B cell (primary cell): ENCODE results near the gene OR1J1. TPM values are rescaled to one million over a fixed set of nuclear protein-coding genes. Genes with fewer than 3 reads are reported as not detected.
A peak's percentile ranks its signal among the peaks of the same experiment; 100 is the strongest.

Source experiments
- ATAC-seq: fragments of 200-7000 bp; cut with Tn5 transposase; one replicate; pipeline ENCODE4 v1.10.0; 2021; ENCODE audit warnings: low read depth, mild to moderate bottlenecking, moderate number of reproducible peaks, moderate library complexity
- CTCF ChIA-PET: fragments of 350-600 bp; sonication (Branson Sonifier 250); formaldehyde crosslinking; loops from one replicate; lab custom pipeline; 2021; ENCODE audit warnings: antibody characterized with exemption, inconsistent platforms; lab: Charles Lee
- POLR2A ChIA-PET: fragments of 350-600 bp; sonication (Branson Sonifier 250); formaldehyde crosslinking; loops from one replicate; lab custom pipeline; 2021; ENCODE audit warnings: antibody characterized with exemption; lab: Charles Lee
- DNase-seq: peaks from one replicate; pipeline ENCODE4 v3.0.0; 2013
- H2AFZ ChIP-seq: 2 replicates; pipeline ENCODE4 v1.6.1; 2012; ENCODE audit warnings: mild to moderate bottlenecking, low read depth, low read length; ENCODE audit not compliant: insufficient read depth, poor library complexity, severe bottlenecking
- H3K27ac ChIP-seq, 2 donors: 1 replicate in 1 of 2; 2 replicates in 1 of 2; pipeline ENCODE4 v1.5.1; 2012 to 2013; ENCODE audit warnings: low read length in 2 of 2, mild to moderate bottlenecking in 2 of 2, moderate library complexity in 1 of 2
- H3K27me3 ChIP-seq, 4 experiments: fragments of 200-600 bp in 1 of 4; sonication (generic) in 1 of 4; replicated peaks in 1 of 4; 1 replicate in 2 of 4; 2 replicates in 2 of 4; pipeline versions ENCODE4 v1.6.1 to v1.7.0; 2013 to 2016; ENCODE audit warnings: low read length in 3 of 4, mild to moderate bottlenecking in 2 of 4, mixed read lengths in 1 of 4, moderate library complexity in 1 of 4; ENCODE audit not compliant: insufficient read depth in 4 of 4, control insufficient read depth in 3 of 4; ENCODE audit errors: control extremely low read depth in 1 of 4
- H3K36me3 ChIP-seq, 2 experiments: replicated peaks in 1 of 2; 1 replicate in 1 of 2; 2 replicates in 1 of 2; pipeline versions ENCODE4 v1.6.1 to v1.7.1; 2013; ENCODE audit warnings: low read length in 1 of 2; ENCODE audit not compliant: insufficient read depth in 2 of 2, control insufficient read depth in 1 of 2; ENCODE audit errors: control extremely low read depth in 1 of 2, extremely low read depth in 1 of 2
- H3K4me1 ChIP-seq, 2 donors: fragments of 200-600 bp in 1 of 2; sonication (generic) in 1 of 2; 1 replicate in 1 of 2; 2 replicates in 1 of 2; pipeline versions ENCODE4 v1.5.1 to v1.6.1; 2013 to 2017; ENCODE audit warnings: low read length in 2 of 2; ENCODE audit not compliant: control insufficient read depth in 2 of 2, insufficient read depth in 2 of 2
- H3K4me2 ChIP-seq: replicated peaks from 2 replicates; pipeline ENCODE3; 2012; ENCODE audit warnings: mild to moderate bottlenecking, low read depth, low read length; ENCODE audit not compliant: poor library complexity, severe bottlenecking
- H3K4me3 ChIP-seq, 5 experiments: fragments of 200-600 bp in 1 of 5; sonication (generic) in 1 of 5; 1 replicate in 3 of 5; 2 replicates in 2 of 5; pipeline versions ENCODE4 v1.5.1 to v1.7.0; 2011 to 2016; ENCODE audit warnings: low read length in 4 of 5, mild to moderate bottlenecking in 4 of 5, low read depth in 2 of 5, control low read depth in 1 of 5, moderate library complexity in 1 of 5; ENCODE audit not compliant: insufficient read depth in 1 of 5; ENCODE audit errors: control extremely low read depth in 1 of 5, extremely low read depth in 1 of 5
- H3K79me2 ChIP-seq: fragments of 200-600 bp; sonication (generic); one replicate; pipeline ENCODE4 v1.6.0; 2016; ENCODE audit warnings: low read length; ENCODE audit not compliant: control insufficient read depth, insufficient read depth
- H3K9ac ChIP-seq: fragments of 200-600 bp; sonication (generic); 2 replicates; pipeline ENCODE4 v1.6.1; 2017; ENCODE audit warnings: mild to moderate bottlenecking, low read length, moderate library complexity
- H3K9me3 ChIP-seq, 3 donors: one replicate each; pipeline versions ENCODE4 v1.6.1 to v1.7.1; 2013; ENCODE audit warnings: low read length in 2 of 3; ENCODE audit not compliant: control insufficient read depth in 2 of 3, insufficient read depth in 1 of 3; ENCODE audit errors: control extremely low read depth in 1 of 3
- H4K20me1 ChIP-seq: 2 replicates; pipeline ENCODE4 v1.6.0; 2012; ENCODE audit warnings: mild to moderate bottlenecking, low read length; ENCODE audit not compliant: insufficient read depth, control insufficient read depth, poor library complexity, severe bottlenecking
- H3K27ac Mint-ChIP-seq: one replicate; pipeline ENCODE4 v1.8.0; 2021; ENCODE audit warnings: mixed read lengths
- H3K27me3 Mint-ChIP-seq: one replicate; pipeline ENCODE4 v1.8.0; 2021; ENCODE audit warnings: mixed read lengths
- H3K4me1 Mint-ChIP-seq: one replicate; pipeline ENCODE4 v1.8.0; 2021; ENCODE audit warnings: mixed read lengths
- H3K4me3 Mint-ChIP-seq: one replicate; pipeline ENCODE4 v1.8.0; 2021; ENCODE audit warnings: mixed read lengths
- H3K9me3 Mint-ChIP-seq: one replicate; pipeline ENCODE4 v1.8.0; 2022; ENCODE audit warnings: mixed read lengths; ENCODE audit not compliant: insufficient read depth
- CTCF ChIP-seq: fragments of 200-600 bp; IDR thresholded peaks from one replicate; pipeline ENCODE4 v1.8.0; 2022; ENCODE audit warnings: antibody characterized with exemption, mild to moderate bottlenecking
- EZH2 ChIP-seq: IDR thresholded peaks from 2 replicates; pipeline ENCODE4 v1.6.1; 2012; ENCODE audit warnings: borderline replicate concordance, low read depth, mild to moderate bottlenecking, moderate library complexity, low read length; ENCODE audit not compliant: insufficient read depth, poor library complexity, severe bottlenecking
- WGBS: methylation state at CpG from one replicate; pipeline ENCODE4 v1.1.5; 2013; ENCODE audit warnings: missing lambda C conversion rate; ENCODE audit not compliant: insufficient coverage; 5-methylcytosine and 5-hydroxymethylcytosine counted together
- intact Hi-C: fragments of 100-400 bp; cut with micrococcal nuclease; formaldehyde crosslinking; loops from one replicate; pipeline ENCODE4 v1.10.0; 2022
- polyA plus RNA-seq: library from polyadenylated mRNA; depleted of rRNA; stranded (reverse); fragments of >200 nt; gene quantifications from 2 replicates; pipeline ENCODE4 v1.2.3, GENCODE V29; 2012
- total RNA-seq, 2 donors: library from RNA; stranded (reverse); fragments of 120-200 nt in 1 of 2; gene quantifications; 1 replicate in 1 of 2; 2 replicates in 1 of 2; pipeline versions ENCODE4 v1.2.3 to v1.2.4, GENCODE V29; 2013 to 2022

Gene OR1J1
- total and polyA plus RNA-seq, 2 donors (not counting 1 experiment from before 2014, with no cell fraction given) = not detected

DNA sequence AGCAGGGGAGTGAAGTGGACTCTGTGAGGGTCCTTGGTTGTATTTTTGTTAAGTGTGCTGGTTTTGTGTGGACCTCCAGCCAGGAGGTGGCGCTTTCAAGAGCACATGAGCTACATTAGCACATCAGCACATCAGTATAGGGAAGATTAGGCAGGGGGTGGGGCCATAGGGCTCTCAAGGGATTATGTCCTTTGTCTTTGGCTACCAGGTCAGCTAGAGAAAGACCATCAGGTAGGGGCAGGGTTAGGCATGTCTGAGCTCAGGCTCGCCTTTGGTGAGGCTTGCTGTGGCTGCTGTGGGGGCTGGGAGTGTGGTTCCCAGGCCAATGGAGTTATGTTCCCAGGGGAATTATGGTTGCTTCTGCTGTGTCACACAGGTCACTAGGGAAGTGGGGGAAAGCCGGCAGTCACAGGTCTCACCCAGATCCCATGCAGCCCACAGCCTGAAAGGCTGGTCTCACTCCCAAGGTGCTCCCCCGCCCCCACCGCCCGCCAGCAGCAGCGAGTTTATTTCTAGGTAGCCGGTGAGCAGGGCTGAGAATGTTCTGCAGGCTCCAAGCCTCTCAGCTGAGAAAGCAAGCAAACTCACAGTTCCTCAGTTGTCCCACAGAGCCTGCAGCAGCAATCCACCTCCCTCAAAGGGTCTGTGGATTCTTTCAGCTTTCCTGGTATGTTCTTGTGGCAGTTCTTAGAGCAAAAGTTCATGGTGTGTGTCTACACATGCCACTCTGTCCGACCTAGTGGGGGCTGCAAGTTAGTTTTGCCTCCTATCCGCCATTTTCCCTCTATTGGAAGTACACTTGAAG, 13.7 kb downstream of the OR1J1 start:
- H3K4me1 ChIP-seq = peaks cover 6 to 13% of the 10 kb centered on the region in 2 donors
- peak overlapping the region; percentile 35 to 57 for H3K27ac ChIP-seq
- TF ChIP-seq CTCF (no peak), EZH2 (no peak)
- no peaks in the 10 kb centered on the region for H4K20me1 ChIP-seq
- 79% methylated on average over 6 of the region's 10 CpGs for WGBS
- peak overlapping the region; percentile 57 for H3K4me2 ChIP-seq
- H3K9me3 ChIP-seq = peaks cover 0 to 7% (median 0%) of the 10 kb centered on the region in 3 donors
- ATAC-seq (peak; percentile 39), DNase-seq (peak; percentile 42)
- ChIA-PET POLR2A (no interaction called here), CTCF (interaction anchor here (0.8 to 4.9 kb wide), 10 partner anchors 9 to 527 kb away, joined by 3 to 58 read pairs (median 8); partner anchors contain the start of genes MORN5 and NDUFA8)
- peak overlapping the region; percentile 93 for H3K4me3 Mint-ChIP-seq
- no peaks in the 10 kb centered on the region for H3K36me3 ChIP-seq
- peak overlapping the region; percentile 86 for H3K27ac Mint-ChIP-seq
- H2AFZ ChIP-seq = peak overlapping the region; percentile 67
- peaks cover 48% of the 10 kb centered on the region for H3K27me3 Mint-ChIP-seq
- H3K9me3 Mint-ChIP-seq = peaks cover 2% of the 10 kb centered on the region
- peak overlapping the region; percentile 69 for H3K9ac ChIP-seq
- intact Hi-C loops = no loop called here
- H3K27me3 ChIP-seq = peaks cover 0 to 10% (median 8%) of the 10 kb centered on the region in 4 experiments
- H3K4me3 ChIP-seq = peak overlapping the region in 3 of 5 experiments; percentile 58 to 81 (median 59)
- no peaks in the 10 kb centered on the region for H3K79me2 ChIP-seq
- H3K4me1 Mint-ChIP-seq = peaks cover 13% of the 10 kb centered on the region

DNA sequence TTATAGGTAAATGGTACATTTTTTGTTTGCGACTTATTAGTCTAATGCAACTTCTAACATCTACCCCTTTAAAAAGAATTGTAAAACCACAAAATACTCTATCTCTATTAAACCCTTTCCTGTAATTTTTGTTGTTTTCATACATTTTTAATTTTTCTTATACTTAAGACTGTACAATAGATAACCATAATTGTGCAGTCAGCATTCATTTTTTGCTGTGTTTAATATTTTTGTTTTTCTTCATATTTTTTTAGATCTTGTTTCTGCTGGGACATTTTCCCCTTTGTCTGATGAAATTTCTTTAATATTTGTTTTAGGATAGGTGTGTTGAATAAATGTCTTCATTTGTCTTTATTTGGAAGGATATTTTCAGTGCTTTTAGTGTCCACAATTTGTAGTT, 19.9 kb downstream of the OR1J1 start:
- Histone ChIP-seq H3K27ac (no peak overlapping the region), H3K36me3 (no peaks in the 10 kb centered on the region), H3K9me3 (no peaks in the 10 kb centered on the region), H2AFZ (no peak overlapping the region), H3K4me3 (no peak overlapping the region), H3K9ac (no peak overlapping the region), H3K4me2 (no peak overlapping the region), H3K79me2 (no peaks in the 10 kb centered on the region), H3K4me1 (no peaks in the 10 kb centered on the region), H4K20me1 (no peaks in the 10 kb centered on the region), H3K27me3 (peaks cover 0 to 4% (median 1%) of the 10 kb centered on the region in 4 experiments)
- intact Hi-C loops = loop anchor here (10.0 kb wide), 1 partner anchor 193 kb away; the partner anchor contains the start of genes MRRF and RBM18
- H3K4me1 Mint-ChIP-seq = no peaks in the 10 kb centered on the region
- H3K4me3 Mint-ChIP-seq = no peak overlapping the region
- no peak overlapping the region for H3K27ac Mint-ChIP-seq
- ChIA-PET CTCF (no interaction called here), POLR2A (no interaction called here)
- H3K27me3 Mint-ChIP-seq = peaks cover 51% of the 10 kb centered on the region
- DNase-seq (no peak), ATAC-seq (no peak)
- TF ChIP-seq EZH2 (no peak), CTCF (no peak)
- peaks cover 2% of the 10 kb centered on the region for H3K9me3 Mint-ChIP-seq
- no CpG with 5 or more reads among the region's 1 CpG for WGBS
